Activated CD8-positive, alpha-beta memory T cell treated with anti-CD3 and anti-CD28 coated beads for 4 hours (primary cell): ENCODE measurements around the gene IL6R.
"Not testable (repeated sequence)": the region's sequence is repeated elsewhere in the genome, so short reads cannot be mapped to it uniquely, and the experiment has no call there.

ENCODE experiments used
- DNase-seq, 2 donors: peaks; one replicate each; pipeline ENCODE4 v3.0.0-alpha.2; 2020; ENCODE audit warnings: low read depth in 2 of 2

IL6R gene

GRCh38 chr1:154404984-154405746, at the start of gene IL6R:
IL6R (plus strand) TSS chr1:154405343; CDS start chr1:154405630, 287 bp downstream.
- DNase-seq = peak in 1 of 2 donors; percentile 36

DNA sequence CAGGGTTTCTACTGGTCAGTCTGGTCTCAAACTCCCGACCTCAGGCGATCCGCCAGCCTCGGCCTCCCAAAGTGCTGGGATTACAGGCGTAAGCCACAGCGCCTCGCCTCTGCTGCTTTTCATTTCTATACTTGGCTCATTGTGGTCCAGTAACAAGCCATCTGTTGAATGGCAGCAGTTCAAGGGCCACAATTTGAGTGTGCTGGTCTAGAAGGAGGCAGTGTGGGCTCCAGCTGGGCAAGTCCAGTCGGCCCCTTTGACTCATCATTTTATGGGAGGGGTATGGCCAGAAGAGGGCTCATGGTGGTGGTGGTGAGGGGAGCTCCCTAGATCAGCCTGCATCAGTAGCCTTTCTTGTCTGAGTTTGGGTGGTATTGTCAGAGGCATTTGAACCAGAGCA, 46.6 kb upstream of the IL6R start:
- DNase-seq = no peak

DNA sequence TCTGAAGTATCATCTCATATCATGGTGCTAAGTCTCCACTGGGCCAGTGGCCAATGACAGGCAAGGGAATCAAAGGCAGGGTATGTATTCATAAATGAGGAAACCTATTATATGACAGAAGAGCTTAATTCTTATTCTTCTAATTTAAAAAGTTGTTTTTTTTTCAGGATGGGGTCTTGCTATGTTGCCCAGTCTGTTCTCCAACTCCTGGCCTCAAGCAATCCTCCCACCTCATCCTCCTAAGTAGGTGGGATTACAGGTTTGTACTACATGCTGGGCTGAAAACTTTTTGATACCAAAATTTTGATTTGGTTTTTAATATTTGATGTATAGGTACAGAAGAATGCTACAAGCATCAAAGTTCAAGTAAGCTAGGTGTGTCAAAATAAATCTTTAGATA, 44.9 kb upstream of the IL6R start:
- no peak for DNase-seq

- not testable (repeated sequence) for DNase-seq
Measured at GRCh38 chr1:154360881-154361280, 44.3 kb upstream of the IL6R start.

DNA sequence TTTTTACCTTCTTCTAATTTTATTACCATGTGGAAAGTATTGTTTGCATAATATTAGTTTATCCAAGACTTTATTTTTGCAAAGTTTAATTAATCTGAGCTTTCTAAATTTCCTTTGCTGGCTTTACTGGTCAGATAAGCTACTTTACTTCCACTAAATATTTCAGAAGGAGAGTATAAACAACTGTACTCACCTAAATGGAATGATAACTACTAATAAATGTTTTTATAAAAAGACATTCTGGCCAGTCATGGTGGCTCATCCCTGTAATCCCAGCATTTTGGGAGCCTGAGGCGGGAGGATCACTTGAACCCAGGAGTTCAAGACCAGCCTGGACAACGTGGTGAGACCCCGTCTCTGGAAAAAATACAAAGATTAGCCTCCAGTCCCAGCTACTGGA, 43.8 kb upstream of the IL6R start:
- no peak for DNase-seq

- DNase-seq = no peak
Measured at GRCh38 chr1:154371436-154371835, 33.7 kb upstream of the IL6R start.

DNA sequence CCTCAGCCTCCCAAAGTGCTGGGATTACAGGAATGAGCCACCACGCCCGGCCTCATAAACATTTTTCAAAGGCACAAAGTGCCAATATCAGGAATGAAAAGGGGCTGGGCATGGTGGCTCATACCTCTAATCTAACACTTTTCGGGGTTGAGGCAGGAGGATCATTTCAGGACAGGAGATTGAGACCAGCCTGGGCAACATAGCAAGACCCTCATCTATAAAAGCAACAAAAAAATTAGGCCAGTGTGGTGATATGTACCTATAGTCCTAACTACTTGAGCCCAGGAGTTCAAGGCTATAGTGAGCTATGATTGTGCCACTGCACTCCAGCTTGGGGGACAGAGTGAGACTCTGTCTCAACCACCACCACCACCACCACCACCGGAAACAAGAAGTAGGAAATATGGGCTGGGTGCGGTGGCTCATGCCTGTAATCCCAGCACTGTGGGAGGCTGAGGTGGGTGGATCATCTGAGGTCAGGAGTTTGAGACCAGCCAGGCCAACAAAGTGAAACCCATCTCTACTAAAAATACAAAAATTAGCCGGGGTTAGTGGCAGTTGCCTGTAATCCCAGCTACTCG, 31.3 kb upstream of the IL6R start:
- DNase-seq = not testable (repeated sequence)

DNA sequence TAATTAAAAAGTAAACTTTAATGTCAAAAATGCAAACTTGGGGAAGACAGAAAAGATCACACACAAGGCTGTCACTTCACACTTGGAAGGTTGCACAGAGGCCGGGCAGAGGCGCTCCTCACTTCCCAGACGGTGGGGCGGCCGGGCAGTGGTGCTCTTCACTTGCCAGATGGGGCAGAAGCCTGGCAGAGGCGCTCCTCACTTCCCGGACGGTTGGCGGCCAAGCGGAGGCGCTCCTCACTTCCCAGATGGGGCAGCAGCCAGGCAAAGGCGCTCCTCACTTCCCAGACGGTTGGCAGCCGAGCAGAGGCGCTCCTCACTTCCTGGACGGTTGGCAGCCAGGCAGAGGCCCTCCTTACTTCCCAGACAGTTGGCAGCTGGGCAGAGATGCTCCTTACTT, 25.8 kb upstream of the IL6R start:
- DNase-seq = no peak

GRCh38 chr1:154384650-154385489, 20.3 kb upstream of the IL6R start:
- DNase-seq = no peak

DNA sequence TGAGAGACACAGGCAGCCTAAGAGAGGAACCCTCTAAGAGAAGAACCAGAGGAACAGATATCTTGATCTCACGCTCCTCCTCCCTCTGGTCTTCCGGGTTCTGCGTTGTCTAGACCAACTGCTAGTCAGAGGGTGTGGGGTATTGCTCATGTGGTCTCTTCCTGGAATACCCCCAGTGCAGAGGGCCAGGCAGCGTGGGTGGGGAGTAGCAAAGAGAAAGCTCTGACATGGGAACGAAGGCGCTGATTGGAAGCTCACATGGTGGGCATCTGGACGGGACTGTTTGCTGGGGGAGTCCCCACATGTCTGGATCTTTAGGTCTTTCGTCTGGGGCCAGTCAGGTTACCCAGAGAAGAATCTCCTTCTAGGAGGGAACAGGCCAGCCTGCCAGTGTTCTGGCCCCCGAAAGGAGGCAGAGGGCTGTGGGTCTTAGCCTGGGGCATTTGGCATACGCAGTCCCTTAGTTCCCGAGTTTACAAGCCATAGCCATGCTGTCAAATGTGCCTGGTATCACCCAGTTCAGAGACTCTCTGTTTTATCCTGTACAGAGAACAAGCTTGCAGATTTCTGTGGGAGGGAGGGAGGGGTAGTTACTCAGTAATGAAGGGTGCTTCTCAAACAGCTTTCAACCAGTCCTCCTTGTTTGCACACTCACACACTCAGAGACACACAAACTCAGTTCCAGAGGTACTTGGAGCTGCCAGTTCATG, 18.3 kb upstream of the IL6R start:
- peak; percentile 66 to 80 for DNase-seq

DNA sequence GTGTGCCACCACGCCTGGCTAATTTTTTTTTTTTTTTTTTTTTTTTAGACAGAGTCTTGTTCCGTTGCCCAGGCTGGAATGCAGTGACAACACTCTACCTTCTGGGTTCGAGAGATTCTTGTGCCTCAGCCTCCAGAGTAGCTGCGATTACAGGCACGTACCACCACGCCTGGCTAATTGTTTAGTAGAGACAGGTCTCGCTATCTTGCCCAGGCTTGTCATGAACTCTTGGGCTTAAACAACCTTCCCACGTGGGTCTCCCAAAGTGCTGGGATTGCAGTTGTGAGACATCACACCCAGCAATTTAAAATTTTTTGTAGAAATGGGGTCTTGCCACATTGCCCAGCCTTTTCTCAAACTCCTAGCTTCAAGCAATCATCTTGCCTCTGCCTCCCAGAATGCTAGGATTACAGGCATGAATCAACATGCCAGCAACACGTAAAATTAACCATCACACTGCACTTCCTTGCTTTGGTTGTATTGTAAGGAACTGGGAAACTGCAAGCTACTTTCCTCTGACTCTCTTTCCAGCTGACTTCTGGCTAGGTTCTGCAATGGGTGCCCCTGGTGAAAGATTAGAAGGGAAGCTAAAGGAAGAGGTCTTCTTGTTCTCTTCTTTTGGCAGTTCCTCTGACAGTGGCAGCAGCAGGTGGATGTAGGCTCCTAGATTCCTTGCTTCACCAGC, 13.9 kb upstream of the IL6R start:
- no peak for DNase-seq

DNA sequence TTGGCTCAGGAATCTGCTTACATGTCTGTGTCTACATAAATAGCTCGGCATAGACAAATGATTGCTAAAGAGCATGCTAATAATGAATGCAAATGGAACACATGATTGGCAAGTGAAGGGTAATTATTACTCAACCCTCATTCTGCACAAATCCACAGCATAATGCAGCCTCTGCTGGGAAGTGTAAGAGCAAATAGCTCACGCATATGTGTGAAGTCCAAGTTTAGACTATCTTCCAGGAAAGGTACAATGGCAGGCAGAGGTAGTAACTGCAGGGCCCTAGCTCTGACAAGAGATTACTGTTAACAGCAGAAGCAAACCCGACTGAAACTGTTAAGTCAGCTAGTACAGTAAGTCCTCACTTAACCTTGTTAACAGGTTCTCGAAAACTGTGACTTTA, 7.0 kb upstream of the IL6R start:
- DNase-seq = no peak

- DNase-seq = no peak
Measured at GRCh38 chr1:154398678-154399077, 6.5 kb upstream of the IL6R start.

GRCh38 chr1:154400381-154400801, 4.8 kb upstream of the IL6R start:
- no peak for DNase-seq

DNA sequence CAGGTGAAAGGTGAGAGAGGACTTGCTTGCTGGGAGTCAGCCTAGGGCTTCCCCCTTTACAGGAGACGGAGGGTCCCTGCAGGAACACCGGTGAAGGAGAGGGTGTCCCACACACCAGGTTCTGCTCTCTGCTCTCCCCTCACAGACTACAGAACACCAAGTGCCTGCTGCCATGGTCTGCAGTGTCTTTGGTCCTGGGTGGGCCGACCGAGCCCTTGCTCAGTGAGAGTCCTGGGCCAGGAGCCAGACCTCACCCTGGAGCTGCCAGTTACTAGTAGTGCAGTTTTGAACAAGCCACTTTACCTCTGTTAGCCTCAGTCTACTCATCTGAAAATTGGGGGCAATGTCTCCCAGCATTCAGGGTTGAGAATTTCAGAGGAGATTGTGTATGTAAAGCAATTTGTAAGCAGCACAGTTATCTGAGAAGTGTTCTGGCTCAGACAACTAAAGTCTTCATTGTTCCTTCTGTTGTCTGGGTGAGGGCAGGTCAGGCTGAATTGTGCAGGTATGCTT, 2.7 kb upstream of the IL6R start:
- no peak for DNase-seq

- DNase-seq = no peak
Measured at GRCh38 chr1:154403261-154403943, 1.7 kb upstream of the IL6R start.

GRCh38 chr1:154403983-154404382, 1.2 kb upstream of the IL6R start:
- DNase-seq = no peak

DNA sequence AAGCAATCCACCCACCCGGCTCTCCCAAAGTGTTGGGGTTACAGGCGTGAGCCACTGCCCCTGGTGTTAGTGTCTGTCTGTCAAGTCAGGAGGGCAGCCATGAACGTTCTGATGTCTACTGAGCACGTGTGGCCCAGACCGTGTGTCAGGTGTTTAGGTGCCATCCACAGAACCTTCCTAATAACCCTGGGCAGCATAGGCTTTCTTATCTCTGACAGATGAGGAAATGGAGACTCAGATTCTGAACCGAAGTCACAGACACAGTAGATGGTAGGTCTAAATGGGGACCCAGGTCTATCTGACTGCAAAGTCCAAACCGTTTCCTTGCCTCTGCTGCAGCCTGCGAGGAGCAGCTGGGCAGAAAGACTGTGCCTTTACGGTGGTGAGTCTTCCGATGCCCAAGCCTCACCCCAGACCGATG, 622 bp upstream of the IL6R start:
- DNase-seq = no peak

GRCh38 chr1:154405747-154406571, 816 bp downstream of the IL6R start:
- peak; percentile 46 to 57 for DNase-seq

GRCh38 chr1:154406572-154406879, 1.4 kb downstream of the IL6R start:
- no peak for DNase-seq
